Measurements from ENCODE around the gene NELFB.

DNA sequence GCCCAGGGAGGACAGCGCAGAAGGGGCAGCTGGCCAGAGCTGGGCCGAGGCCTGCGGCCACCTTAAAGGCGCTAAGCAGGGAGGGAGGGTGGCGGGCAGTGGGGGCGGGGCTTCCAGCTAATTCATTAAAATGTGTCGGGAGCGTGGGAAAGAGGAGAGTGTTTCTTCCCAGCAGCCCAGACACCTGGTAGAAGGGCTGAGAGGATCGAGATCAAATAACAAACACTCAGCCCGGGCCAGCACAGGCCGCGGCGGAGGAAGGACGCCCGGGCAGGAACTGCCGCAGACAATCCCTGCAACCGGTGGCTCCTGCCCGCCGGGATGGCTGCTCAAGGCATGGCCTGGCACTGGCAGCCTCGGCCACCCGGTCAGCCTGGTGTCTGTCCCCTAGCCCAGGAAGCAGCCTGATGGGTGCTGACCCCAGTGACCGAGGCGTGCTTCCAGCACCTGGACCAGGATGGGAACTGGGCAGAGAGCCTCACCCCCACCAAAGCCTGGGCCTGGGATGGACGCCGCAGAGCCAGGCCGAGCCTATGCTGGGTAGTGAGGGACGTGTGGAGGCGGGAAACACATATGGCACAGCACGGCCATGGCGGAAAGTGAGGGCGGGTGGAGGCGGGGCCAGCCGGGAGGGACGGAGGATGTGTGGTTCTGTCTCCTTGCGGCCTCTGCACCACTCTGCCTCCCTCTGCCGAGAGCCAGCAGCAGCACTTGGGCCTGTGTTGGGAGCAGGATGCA, 50.1 kb downstream of the NELFB start:
- TF ChIP-seq, protein P1, sequence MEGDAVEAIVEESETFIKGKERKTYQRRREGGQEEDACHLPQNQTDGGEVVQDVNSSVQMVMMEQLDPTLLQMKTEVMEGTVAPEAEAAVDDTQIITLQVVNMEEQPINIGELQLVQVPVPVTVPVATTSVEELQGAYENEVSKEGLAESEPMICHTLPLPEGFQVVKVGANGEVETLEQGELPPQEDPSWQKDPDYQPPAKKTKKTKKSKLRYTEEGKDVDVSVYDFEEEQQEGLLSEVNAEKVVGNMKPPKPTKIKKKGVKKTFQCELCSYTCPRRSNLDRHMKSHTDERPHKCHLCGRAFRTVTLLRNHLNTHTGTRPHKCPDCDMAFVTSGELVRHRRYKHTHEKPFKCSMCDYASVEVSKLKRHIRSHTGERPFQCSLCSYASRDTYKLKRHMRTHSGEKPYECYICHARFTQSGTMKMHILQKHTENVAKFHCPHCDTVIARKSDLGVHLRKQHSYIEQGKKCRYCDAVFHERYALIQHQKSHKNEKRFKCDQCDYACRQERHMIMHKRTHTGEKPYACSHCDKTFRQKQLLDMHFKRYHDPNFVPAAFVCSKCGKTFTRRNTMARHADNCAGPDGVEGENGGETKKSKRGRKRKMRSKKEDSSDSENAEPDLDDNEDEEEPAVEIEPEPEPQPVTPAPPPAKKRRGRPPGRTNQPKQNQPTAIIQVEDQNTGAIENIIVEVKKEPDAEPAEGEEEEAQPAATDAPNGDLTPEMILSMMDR (IDR thresholded peaks at IDR 0.05): peak in 2 of 5 experiments; percentile 19 to 45
- TF ChIP-seq POLR2A (IDR thresholded peaks at IDR 0.05): peak; percentile 76
- no peak for TF ChIP-seq EP300 (IDR thresholded peaks at IDR 0.05; ENCODE audit: low read depth)
- TF ChIP-seq POLR2AphosphoS5 (IDR thresholded peaks at IDR 0.05): peak; percentile 59 to 95 (median 83)

All from transverse colon (tissue), 4 donors.